ENCODE measurements around the gene ZCCHC14. TPM values are rescaled to one million over a fixed set of nuclear protein-coding genes. Genes with fewer than 3 reads are reported as not detected.

ZCCHC14 gene
- total RNA-seq, 1 donor from 2014 or later: 42.4 TPM

- Mint-ChIP-seq H3K27me3 (no peaks in the 10 kb centered on the region), H3K9me3 (ENCODE audit: low read depth) (no peaks in the 10 kb centered on the region), H3K36me3 (ENCODE audit: insufficient read depth) (no peaks in the 10 kb centered on the region), H3K4me3 (ENCODE audit: low read depth) (no peak overlapping the region), H3K27ac (no peak overlapping the region), H3K4me1 (ENCODE audit: low read depth) (peaks cover 17% of the 10 kb centered on the region)
- no peak for TF ChIP-seq CTCF (IDR thresholded peaks at IDR 0.05; ENCODE audit: unreplicated experiment)
- DNase-seq (ENCODE audit: low spot score, unreplicated experiment): no peak
These were observed 22.5 kb downstream of the ZCCHC14 start for GRCh38 chr16:87470332-87470731.

DNA sequence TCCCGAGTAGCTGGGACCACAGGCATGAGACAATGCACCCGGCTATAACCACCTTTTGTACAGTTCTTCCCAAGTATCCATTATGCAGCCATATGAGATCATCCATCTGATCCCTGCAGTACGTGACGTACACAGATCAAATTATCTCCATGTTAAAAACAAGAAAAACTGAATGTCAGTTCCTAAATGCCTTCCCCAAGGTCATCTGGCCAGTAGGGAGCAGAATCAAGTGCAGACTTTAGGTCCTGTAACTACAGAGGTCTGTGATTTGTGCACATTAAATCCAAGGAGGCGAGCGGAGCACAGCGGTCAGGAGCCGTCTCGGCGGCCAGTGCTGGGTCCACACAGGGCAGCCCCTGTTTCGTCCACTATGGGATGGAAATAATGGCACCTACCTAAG, 23.7 kb downstream of the ZCCHC14 start:
- no peaks in the 10 kb centered on the region for H3K27me3 Mint-ChIP-seq
- peaks cover 11% of the 10 kb centered on the region for H3K4me1 Mint-ChIP-seq (ENCODE audit: low read depth)
- no peak for DNase-seq (ENCODE audit: low spot score, unreplicated experiment)

DNA sequence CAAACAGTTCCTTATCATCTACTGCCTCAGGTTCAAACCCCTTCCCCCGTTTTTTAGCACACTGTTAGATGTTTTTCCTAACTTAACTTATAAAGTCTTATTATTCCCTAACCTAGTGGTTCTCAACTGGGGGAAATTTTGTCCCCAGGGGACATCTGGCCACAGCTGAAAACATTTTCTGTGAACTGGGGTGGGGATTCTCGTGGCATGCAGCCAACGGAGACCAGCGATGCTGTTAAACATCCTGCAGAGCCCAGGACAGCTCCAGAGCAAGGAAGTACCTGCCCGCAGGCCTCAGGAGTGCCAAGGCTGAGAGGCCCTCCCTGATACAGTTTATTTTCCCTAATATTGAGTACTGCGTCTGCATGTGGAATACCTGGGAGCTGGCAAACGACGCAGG, 24.3 kb downstream of the ZCCHC14 start:
- no peak for TF ChIP-seq CTCF (IDR thresholded peaks at IDR 0.05; ENCODE audit: unreplicated experiment)
- no peak overlapping the region for H3K27ac Mint-ChIP-seq
- DNase-seq (ENCODE audit: low spot score, unreplicated experiment): no peak
- H3K4me1 Mint-ChIP-seq (ENCODE audit: low read depth): peaks cover 11% of the 10 kb centered on the region
- no peaks in the 10 kb centered on the region for H3K27me3 Mint-ChIP-seq
- H3K4me3 Mint-ChIP-seq (ENCODE audit: low read depth): no peak overlapping the region
- H3K9me3 Mint-ChIP-seq (ENCODE audit: low read depth): no peaks in the 10 kb centered on the region
- H3K36me3 Mint-ChIP-seq (ENCODE audit: insufficient read depth): no peaks in the 10 kb centered on the region

More for the DNA sequence above, 23.7 kb downstream of the ZCCHC14 start:
- TF ChIP-seq CTCF (IDR thresholded peaks at IDR 0.05; ENCODE audit: unreplicated experiment): no peak
- no peaks in the 10 kb centered on the region for H3K9me3 Mint-ChIP-seq (ENCODE audit: low read depth)
- no peaks in the 10 kb centered on the region for H3K36me3 Mint-ChIP-seq (ENCODE audit: insufficient read depth)
- no peak overlapping the region for H3K27ac Mint-ChIP-seq
- H3K4me3 Mint-ChIP-seq (ENCODE audit: low read depth): no peak overlapping the region

DNA sequence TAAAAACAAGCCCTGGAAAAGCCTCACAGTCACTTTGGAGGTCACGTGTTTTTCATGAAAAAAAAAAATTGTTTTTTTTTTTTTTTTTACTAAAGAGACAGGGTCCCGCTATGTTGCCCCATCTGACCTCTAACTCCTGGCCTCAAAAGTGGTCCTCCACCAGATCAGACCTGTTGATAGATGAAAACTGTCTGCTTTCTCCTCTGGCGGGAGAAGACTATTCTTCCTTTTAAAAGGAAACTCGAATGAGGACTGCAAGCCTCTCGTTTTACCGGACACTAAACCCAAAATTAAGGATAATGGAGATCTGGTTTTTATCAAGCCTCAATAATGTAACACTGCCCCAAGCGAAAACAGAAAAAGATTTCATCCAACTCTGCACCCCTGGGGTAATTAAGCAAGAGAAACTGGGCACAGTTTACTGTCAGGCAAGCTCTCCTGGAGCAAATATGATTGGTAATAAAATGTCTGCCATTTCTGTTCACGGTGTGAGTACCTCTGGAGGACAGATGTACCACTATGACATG, 25.8 kb downstream of the ZCCHC14 start:
- H3K36me3 Mint-ChIP-seq (ENCODE audit: insufficient read depth): no peaks in the 10 kb centered on the region
- H3K4me3 Mint-ChIP-seq (ENCODE audit: low read depth): no peak overlapping the region
- no peak overlapping the region for H3K27ac Mint-ChIP-seq
- H3K27me3 Mint-ChIP-seq: no peaks in the 10 kb centered on the region
- DNase-seq (ENCODE audit: low spot score, unreplicated experiment): no peak
- H3K9me3 Mint-ChIP-seq (ENCODE audit: low read depth): no peaks in the 10 kb centered on the region
- H3K4me1 Mint-ChIP-seq (ENCODE audit: low read depth): peaks cover 11% of the 10 kb centered on the region
- no peak for TF ChIP-seq CTCF (IDR thresholded peaks at IDR 0.05; ENCODE audit: unreplicated experiment)

GRCh38 chr16:87465879-87466278, 26.9 kb downstream of the ZCCHC14 start:
- no peak for DNase-seq (ENCODE audit: low spot score, unreplicated experiment)

More at GRCh38 chr16:87465879-87466278, 26.9 kb downstream of the ZCCHC14 start:
- H3K27ac Mint-ChIP-seq: no peak overlapping the region
- no peaks in the 10 kb centered on the region for H3K9me3 Mint-ChIP-seq (ENCODE audit: low read depth)
- no peak overlapping the region for H3K4me3 Mint-ChIP-seq (ENCODE audit: low read depth)
- no peaks in the 10 kb centered on the region for H3K36me3 Mint-ChIP-seq (ENCODE audit: insufficient read depth)
- no peak for TF ChIP-seq CTCF (IDR thresholded peaks at IDR 0.05; ENCODE audit: unreplicated experiment)
- peaks cover 9% of the 10 kb centered on the region for H3K4me1 Mint-ChIP-seq (ENCODE audit: low read depth)
- no peaks in the 10 kb centered on the region for H3K27me3 Mint-ChIP-seq

Measured in progenitor cell of endocrine pancreas (in vitro differentiated cells).